CD4-positive, CD25-positive, alpha-beta regulatory T cell (primary cell): ENCODE measurements around the gene MEGF11. TPM values are rescaled to one million over a fixed set of nuclear protein-coding genes. Genes with fewer than 3 reads are reported as not detected.

Source experiments
- ATAC-seq, 2 donors: fragments of 150-1000 bp; cut with Tn5 transposase; one replicate each; pipeline ENCODE4 v1.10.0; 2021; ENCODE audit warnings: low read depth in 2 of 2, moderate number of reproducible peaks in 2 of 2, moderate library complexity in 1 of 2
- DNase-seq, 3 donors: peaks; one replicate each; pipeline versions ENCODE4 v3.0.0 to v3.0.0-alpha.2; 2012 to 2022; ENCODE audit warnings: mixed read lengths in 1 of 3
- H3K27ac ChIP-seq: one replicate; pipeline ENCODE4 v1.7.0; 2013; ENCODE audit warnings: mild to moderate bottlenecking, low read length; ENCODE audit not compliant: insufficient read depth, poor library complexity, severe bottlenecking
- H3K27me3 ChIP-seq: one replicate; pipeline ENCODE4 v1.7.0; 2013; ENCODE audit warnings: low read length; ENCODE audit not compliant: control insufficient read depth, insufficient read depth
- H3K36me3 ChIP-seq: one replicate; pipeline ENCODE4 v1.7.0; 2013; ENCODE audit warnings: mild to moderate bottlenecking, low read length, moderate library complexity; ENCODE audit not compliant: control insufficient read depth, insufficient read depth
- H3K4me1 ChIP-seq: 2 replicates; pipeline ENCODE4 v1.7.0; 2013; ENCODE audit warnings: mild to moderate bottlenecking, low read length; ENCODE audit not compliant: insufficient read depth, control insufficient read depth, poor library complexity, severe bottlenecking
- H3K4me3 ChIP-seq: one replicate; pipeline ENCODE4 v1.7.0; 2013; ENCODE audit warnings: low read depth, mild to moderate bottlenecking, low read length, moderate library complexity
- H3K9me3 ChIP-seq, 2 experiments: 1 replicate in 1 of 2; 2 replicates in 1 of 2; pipeline ENCODE4 v1.7.0; 2013; ENCODE audit warnings: low read length in 2 of 2, mild to moderate bottlenecking in 1 of 2, moderate library complexity in 1 of 2; ENCODE audit not compliant: control insufficient read depth in 2 of 2
- H3K27ac Mint-ChIP-seq, 3 donors: one replicate each; pipeline ENCODE4 v1.8.0; 2020 to 2022; ENCODE audit warnings: mild to moderate bottlenecking in 3 of 3, mixed read lengths in 3 of 3, moderate library complexity in 2 of 3
- H3K27me3 Mint-ChIP-seq: one replicate; pipeline ENCODE4 v1.8.0; 2022; ENCODE audit warnings: mild to moderate bottlenecking, mixed read lengths
- H3K36me3 Mint-ChIP-seq: one replicate; pipeline ENCODE4 v1.8.0; 2020; ENCODE audit warnings: mixed read lengths
- H3K4me1 Mint-ChIP-seq, 4 donors: one replicate each; pipeline ENCODE4 v1.8.0; 2020 to 2022; ENCODE audit warnings: mixed read lengths in 4 of 4, mild to moderate bottlenecking in 1 of 4
- H3K4me3 Mint-ChIP-seq, 4 donors: one replicate each; pipeline ENCODE4 v1.8.0; 2020 to 2022; ENCODE audit warnings: mild to moderate bottlenecking in 4 of 4, mixed read lengths in 4 of 4, moderate library complexity in 3 of 4
- H3K9me3 Mint-ChIP-seq, 7 donors: one replicate each; pipeline ENCODE4 v1.8.0; 2020 to 2022; ENCODE audit warnings: mixed read lengths in 7 of 7, mild to moderate bottlenecking in 3 of 7, moderate library complexity in 2 of 7
- polyA plus RNA-seq, 4 donors: library from polyadenylated mRNA; unstranded; fragments of 300-500 nt; fragmentation: Illumina TruSeq; gene quantifications; one replicate each; pipeline ENCODE4 v1.2.3, GENCODE V29; 2021
- total RNA-seq: library from RNA; stranded (reverse); gene quantifications from one replicate; pipeline ENCODE4 v1.2.3, GENCODE V29; 2022

MEGF11 gene
- total and polyA plus RNA-seq, 5 donors from 2014 or later, result 0.02 to 0.29 (median 0.21) TPM; not detected in 2

DNA sequence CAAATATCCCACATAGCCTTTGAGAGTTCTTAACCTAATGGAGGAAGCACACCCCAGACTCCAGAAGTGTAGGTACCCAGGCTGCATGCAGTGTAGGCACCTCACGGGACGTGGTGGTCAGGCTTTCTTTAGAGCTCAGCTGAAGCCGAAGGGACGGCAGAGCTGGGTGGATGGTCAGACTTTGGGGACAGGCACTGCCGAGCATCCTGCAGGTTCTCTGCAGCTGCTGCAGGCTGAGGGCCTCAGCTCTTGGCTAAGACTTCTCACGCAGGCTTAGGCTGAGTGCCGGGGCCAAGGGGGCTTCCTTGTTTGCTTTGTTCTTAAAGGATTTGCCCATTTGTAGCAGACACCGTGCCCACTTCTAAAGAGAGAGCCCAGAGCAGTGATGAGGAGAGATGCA is 207.2 kb downstream of the MEGF11 start:
- H3K4me3 Mint-ChIP-seq, result no peak overlapping the region
- no peak for ATAC-seq

DNA sequence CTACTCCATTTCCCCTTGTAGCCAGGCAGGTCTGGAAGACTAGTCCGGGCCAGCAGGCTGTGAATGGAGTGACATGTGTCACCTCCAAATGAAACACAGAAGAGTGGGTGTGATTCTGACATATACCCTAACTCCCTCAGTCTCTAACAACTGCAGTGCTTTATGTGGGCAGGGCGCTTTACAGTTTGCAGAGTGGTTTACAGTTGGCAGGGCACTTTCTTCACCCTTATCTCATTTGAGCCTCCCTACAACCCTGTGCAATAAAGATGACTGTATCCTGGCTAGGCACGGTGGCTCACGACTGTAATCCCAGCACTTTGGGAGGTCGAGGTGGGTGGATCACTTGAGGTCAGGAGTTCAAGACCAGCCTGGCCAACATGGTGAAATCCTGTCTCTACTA is 208.0 kb downstream of the MEGF11 start:
- Histone ChIP-seq H3K27ac (no peak overlapping the region), H3K4me1 (no peaks in the 10 kb centered on the region), H3K36me3 (no peaks in the 10 kb centered on the region), H3K27me3 (peaks cover 9% of the 10 kb centered on the region), H3K4me3 (no peak overlapping the region), H3K9me3 (no peaks in the 10 kb centered on the region)
- DNase-seq, result no peak
- Mint-ChIP-seq H3K4me3 (no peak overlapping the region), H3K4me1 (no peaks in the 10 kb centered on the region), H3K27ac (no peak overlapping the region), H3K27me3 (peaks cover 16% of the 10 kb centered on the region), H3K9me3 (peaks cover 0 to 1% (median 0%) of the 10 kb centered on the region in 7 donors), H3K36me3 (no peaks in the 10 kb centered on the region)
- no peak for ATAC-seq

More for the DNA sequence above, 207.2 kb downstream of the MEGF11 start:
- no peaks in the 10 kb centered on the region for H3K36me3 ChIP-seq
- DNase-seq, result no peak
- Mint-ChIP-seq H3K9me3 (peaks cover 0 to 1% (median 0%) of the 10 kb centered on the region in 7 donors), H3K27me3 (peaks cover 11% of the 10 kb centered on the region), H3K36me3 (no peaks in the 10 kb centered on the region), H3K27ac (no peak overlapping the region), H3K4me1 (no peaks in the 10 kb centered on the region)
- H3K27me3 ChIP-seq, result peaks cover 7% of the 10 kb centered on the region
- no peak overlapping the region for H3K27ac ChIP-seq
- H3K4me3 ChIP-seq, result no peak overlapping the region
- no peaks in the 10 kb centered on the region for H3K9me3 ChIP-seq
- no peaks in the 10 kb centered on the region for H3K4me1 ChIP-seq

DNA sequence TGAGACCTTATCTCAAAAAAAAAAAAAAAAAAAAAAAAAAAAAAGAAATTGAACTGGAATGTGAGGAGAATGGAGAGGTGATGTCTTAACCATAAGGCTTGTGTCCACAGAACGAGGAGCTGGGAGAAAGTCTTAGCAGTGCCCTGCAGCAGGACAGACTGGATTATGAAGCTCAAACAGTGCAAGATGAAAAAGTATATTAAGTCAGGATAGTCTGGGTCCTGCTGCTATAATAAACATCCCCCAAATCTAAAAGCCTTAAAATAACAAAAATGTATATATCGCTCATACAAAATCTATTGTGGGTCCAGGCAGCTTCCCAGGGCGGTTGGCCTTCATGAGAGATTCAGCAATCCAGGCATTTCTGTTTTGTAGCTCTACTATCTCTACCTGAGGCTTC is 208.7 kb downstream of the MEGF11 start:
- Histone ChIP-seq H3K36me3 (no peaks in the 10 kb centered on the region), H3K4me3 (no peak overlapping the region), H3K27ac (no peak overlapping the region), H3K4me1 (no peaks in the 10 kb centered on the region), H3K9me3 (no peaks in the 10 kb centered on the region), H3K27me3 (peaks cover 10% of the 10 kb centered on the region)
- no peaks in the 10 kb centered on the region for H3K36me3 Mint-ChIP-seq
- peaks cover 0 to 1% (median 0%) of the 10 kb centered on the region in 7 donors for H3K9me3 Mint-ChIP-seq
- H3K4me1 Mint-ChIP-seq, result no peaks in the 10 kb centered on the region
- peaks cover 20% of the 10 kb centered on the region for H3K27me3 Mint-ChIP-seq
- no peak for DNase-seq
- ATAC-seq, result no peak
- no peak overlapping the region for H3K4me3 Mint-ChIP-seq
- H3K27ac Mint-ChIP-seq, result no peak overlapping the region

DNA sequence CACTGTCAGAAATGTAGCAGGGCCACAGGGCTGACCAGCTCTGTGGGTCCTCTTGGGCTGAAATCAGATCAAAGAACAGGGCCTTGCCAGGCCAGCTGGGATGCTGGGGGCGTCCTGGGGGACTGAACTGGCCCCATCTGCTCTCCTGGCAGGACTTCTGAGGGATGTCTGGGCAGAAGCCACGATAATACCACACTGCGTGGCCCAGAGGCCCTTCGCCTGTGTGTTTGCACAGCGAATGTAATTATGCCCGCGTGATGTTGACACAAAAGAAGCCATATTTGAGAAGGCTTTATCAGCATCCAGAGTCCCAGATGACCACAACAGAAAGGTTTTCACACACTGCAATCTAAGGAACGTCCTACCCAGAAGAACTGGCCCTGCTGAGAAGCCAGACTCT is 210.3 kb downstream of the MEGF11 start:
- no peaks in the 10 kb centered on the region for H3K36me3 ChIP-seq
- no peaks in the 10 kb centered on the region for H3K9me3 ChIP-seq
- H3K27ac Mint-ChIP-seq, result no peak overlapping the region
- H3K4me1 ChIP-seq, result no peaks in the 10 kb centered on the region
- H3K36me3 Mint-ChIP-seq, result no peaks in the 10 kb centered on the region
- H3K27me3 Mint-ChIP-seq, result peaks cover 24% of the 10 kb centered on the region
- ATAC-seq (no peak), DNase-seq (no peak)
- H3K27ac ChIP-seq, result no peak overlapping the region
- peaks cover 10% of the 10 kb centered on the region for H3K27me3 ChIP-seq
- H3K4me3 Mint-ChIP-seq, result no peak overlapping the region
- H3K4me1 Mint-ChIP-seq, result no peaks in the 10 kb centered on the region
- peaks cover 0 to 1% (median 0%) of the 10 kb centered on the region in 7 donors for H3K9me3 Mint-ChIP-seq
- H3K4me3 ChIP-seq, result no peak overlapping the region

- H3K36me3 ChIP-seq, result no peaks in the 10 kb centered on the region
- Mint-ChIP-seq H3K27ac (peak overlapping the region in 1 of 3 donors; percentile 20), H3K9me3 (peaks cover 0 to 1% (median 0%) of the 10 kb centered on the region in 7 donors), H3K36me3 (no peaks in the 10 kb centered on the region), H3K27me3 (peaks cover 29% of the 10 kb centered on the region), H3K4me1 (no peaks in the 10 kb centered on the region), H3K4me3 (no peak overlapping the region)
- H3K9me3 ChIP-seq, result no peaks in the 10 kb centered on the region
- H3K4me1 ChIP-seq, result no peaks in the 10 kb centered on the region
- no peak overlapping the region for H3K4me3 ChIP-seq
- ATAC-seq (no peak), DNase-seq (no peak)
- H3K27me3 ChIP-seq, result peaks cover 10% of the 10 kb centered on the region
- no peak overlapping the region for H3K27ac ChIP-seq
These were observed 210.9 kb downstream of the MEGF11 start for GRCh38 chr15:66042624-66043023.

GRCh38 chr15:66041276-66041675 is 212.3 kb downstream of the MEGF11 start:
- H3K36me3 ChIP-seq, result no peaks in the 10 kb centered on the region
- Mint-ChIP-seq H3K36me3 (no peaks in the 10 kb centered on the region), H3K9me3 (peaks cover 0 to 4% (median 0%) of the 10 kb centered on the region in 7 donors), H3K4me3 (no peak overlapping the region), H3K4me1 (no peaks in the 10 kb centered on the region), H3K27ac (no peak overlapping the region), H3K27me3 (peaks cover 29% of the 10 kb centered on the region)
- H3K4me1 ChIP-seq, result no peaks in the 10 kb centered on the region
- H3K27me3 ChIP-seq, result peaks cover 10% of the 10 kb centered on the region
- no peaks in the 10 kb centered on the region for H3K9me3 ChIP-seq
- no peak for DNase-seq
- H3K27ac ChIP-seq, result no peak overlapping the region
- no peak for ATAC-seq
- no peak overlapping the region for H3K4me3 ChIP-seq

- Histone ChIP-seq H3K4me3 (no peak overlapping the region), H3K27me3 (peaks cover 10% of the 10 kb centered on the region), H3K27ac (no peak overlapping the region), H3K36me3 (no peaks in the 10 kb centered on the region), H3K9me3 (no peaks in the 10 kb centered on the region), H3K4me1 (no peaks in the 10 kb centered on the region)
- Mint-ChIP-seq H3K27me3 (peaks cover 29% of the 10 kb centered on the region), H3K36me3 (no peaks in the 10 kb centered on the region), H3K27ac (peak overlapping the region in 1 of 3 donors; percentile 14), H3K4me3 (no peak overlapping the region), H3K4me1 (no peaks in the 10 kb centered on the region), H3K9me3 (peaks cover 0 to 6% (median 0%) of the 10 kb centered on the region in 7 donors)
- ATAC-seq, result no peak
- DNase-seq, result no peak
These were observed 213.2 kb downstream of the MEGF11 start for GRCh38 chr15:66040211-66040892.
